Neuronal stem cell (in vitro differentiated cells): ENCODE data around the gene RAD51B.
A peak's percentile ranks its signal among the peaks of the same experiment; 100 is the strongest.
"Not testable (repeated sequence)": the region's sequence is repeated elsewhere in the genome, so short reads cannot be mapped to it uniquely, and the experiment has no call there.

Experiments used
- DNase-seq: peaks from one replicate; pipeline ENCODE4 v3.0.0-alpha.2; 2013; ENCODE audit warnings: low spot score
- H2AFZ ChIP-seq: one replicate; pipeline ENCODE4 v1.6.1; 2013; ENCODE audit warnings: mild to moderate bottlenecking, low read length, inconsistent platforms
- H2AK5ac ChIP-seq: 2 replicates; pipeline ENCODE4 v1.6.1; 2013; ENCODE audit warnings: low read depth, mild to moderate bottlenecking, inconsistent platforms, low read length, moderate library complexity, mixed read lengths
- H2BK120ac ChIP-seq: 2 replicates; pipeline ENCODE4 v1.6.1; 2013; ENCODE audit warnings: low read depth, mild to moderate bottlenecking, inconsistent platforms, low read length, moderate library complexity, mixed read lengths
- H2BK12ac ChIP-seq: one replicate; pipeline ENCODE4 v1.6.1; 2013; ENCODE audit warnings: low read length, inconsistent platforms
- H2BK15ac ChIP-seq: 2 replicates; pipeline ENCODE4 v1.6.1; 2013; ENCODE audit warnings: mild to moderate bottlenecking, low read length, inconsistent platforms, mixed read lengths
- H2BK5ac ChIP-seq: one replicate; pipeline ENCODE4 v1.6.1; 2013; ENCODE audit warnings: inconsistent platforms, mild to moderate bottlenecking, low read length, moderate library complexity
- H3K14ac ChIP-seq: one replicate; pipeline ENCODE4 v1.6.1; 2013; ENCODE audit warnings: low read length, inconsistent platforms
- H3K18ac ChIP-seq: 2 replicates; pipeline ENCODE4 v1.6.1; 2013; ENCODE audit warnings: low read length, inconsistent platforms
- H3K23ac ChIP-seq: 2 replicates; pipeline ENCODE4 v1.6.1; 2013; ENCODE audit warnings: low read depth, mild to moderate bottlenecking, mixed read lengths, low read length, inconsistent platforms; ENCODE audit not compliant: poor library complexity
- H3K27ac ChIP-seq: replicated peaks from 3 replicates; pipeline ENCODE4 v1.5.1; 2013; ENCODE audit warnings: low read length, inconsistent platforms
- H3K27me3 ChIP-seq, 3 experiments: 2 replicates each; pipeline ENCODE4 v1.6.1; 2013; ENCODE audit warnings: low read length in 3 of 3, mild to moderate bottlenecking in 2 of 3, inconsistent platforms in 1 of 3, low read depth in 1 of 3, mixed read lengths in 1 of 3, moderate library complexity in 1 of 3; ENCODE audit not compliant: control insufficient read depth in 3 of 3, insufficient read depth in 3 of 3
- H3K36me3 ChIP-seq, 2 donors: replicated peaks in 1 of 2; 2 replicates each; pipeline ENCODE4 v1.6.1; 2013; ENCODE audit warnings: low read length in 2 of 2; ENCODE audit not compliant: control insufficient read depth in 2 of 2, insufficient read depth in 2 of 2
- H3K4ac ChIP-seq: 2 replicates; pipeline ENCODE4 v1.6.1; 2013; ENCODE audit warnings: inconsistent platforms, mild to moderate bottlenecking, low read length, moderate library complexity
- H3K4me1 ChIP-seq, 2 donors: 1 replicate in 1 of 2; 2 replicates in 1 of 2; pipeline ENCODE4 v1.6.1; 2013; ENCODE audit warnings: low read length in 2 of 2, low read depth in 1 of 2; ENCODE audit not compliant: control insufficient read depth in 2 of 2, insufficient read depth in 1 of 2
- H3K4me2 ChIP-seq: one replicate; pipeline ENCODE4 v1.6.1; 2013; ENCODE audit warnings: mild to moderate bottlenecking, low read length, inconsistent platforms; ENCODE audit not compliant: insufficient read depth, poor library complexity, severe bottlenecking
- H3K4me3 ChIP-seq, 2 donors: 2 replicates each; pipeline ENCODE4 v1.5.1; 2013; ENCODE audit warnings: low read length in 2 of 2, mild to moderate bottlenecking in 2 of 2, inconsistent platforms in 1 of 2, moderate library complexity in 1 of 2
- H3K79me1 ChIP-seq: one replicate; pipeline ENCODE4 v1.6.1; 2013; ENCODE audit warnings: low read depth, mild to moderate bottlenecking, inconsistent platforms, low read length, moderate library complexity
- H3K9ac ChIP-seq: one replicate; pipeline ENCODE4 v1.6.1; 2013; ENCODE audit warnings: mild to moderate bottlenecking, low read depth, low read length, inconsistent platforms; ENCODE audit not compliant: poor library complexity
- H3K9me3 ChIP-seq, 2 donors: replicated peaks in 1 of 2; 2 replicates each; pipeline versions ENCODE3 to v1.6.1; 2013; ENCODE audit warnings: low read length in 2 of 2, mild to moderate bottlenecking in 2 of 2, inconsistent platforms in 1 of 2, low read depth in 1 of 2, mixed read lengths in 1 of 2, moderate library complexity in 1 of 2; ENCODE audit not compliant: control insufficient read depth in 2 of 2, insufficient read depth in 1 of 2
- H4K8ac ChIP-seq: one replicate; pipeline ENCODE4 v1.6.1; 2013; ENCODE audit warnings: low read depth, mild to moderate bottlenecking, inconsistent platforms, low read length, moderate library complexity
- H4K91ac ChIP-seq: one replicate; pipeline ENCODE4 v1.6.1; 2013; ENCODE audit warnings: low read length, low read depth, mild to moderate bottlenecking, inconsistent platforms; ENCODE audit not compliant: poor library complexity
- WGBS, 2 donors: extraction: QIAGEN DNeasy Blood & Tissue Kit; methylation state at CpG; one replicate each; pipeline ENCODE4 v1.1.7; 2013; ENCODE audit warnings: missing lambda C conversion rate in 2 of 2, mixed read lengths in 1 of 2; ENCODE audit not compliant: insufficient read length in 2 of 2, insufficient replicate concordance in 1 of 2; ENCODE audit errors: extremely low coverage in 2 of 2; 5-methylcytosine and 5-hydroxymethylcytosine counted together

The RAD51B gene

DNA sequence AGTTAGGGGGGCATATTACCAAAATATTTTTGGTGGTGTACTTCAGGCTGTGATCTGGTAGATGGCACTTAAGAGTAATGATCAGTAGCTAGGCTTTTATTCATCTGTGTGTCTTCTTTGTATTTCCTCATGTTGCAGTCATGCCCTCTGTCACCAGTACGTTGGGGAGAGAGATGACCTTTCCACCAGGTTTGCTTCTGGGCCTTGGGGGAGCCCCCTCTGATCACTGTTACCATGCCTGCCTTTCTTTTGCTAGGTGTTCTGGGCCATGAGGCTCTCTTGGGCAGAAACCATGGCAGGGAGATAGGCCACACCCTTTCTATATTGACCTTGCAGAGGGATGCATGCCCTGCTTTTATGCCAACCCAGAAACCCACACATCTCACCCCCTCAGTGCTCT is 208.5 kb downstream of the RAD51B start:
- no peaks in the 10 kb centered on the region for H3K4me1 ChIP-seq
- H2BK120ac ChIP-seq, result no peak overlapping the region
- no peak for DNase-seq
- H2BK5ac ChIP-seq, result no peak overlapping the region
- H3K27ac ChIP-seq, result no peak overlapping the region
- H2AK5ac ChIP-seq, result peak overlapping the region; percentile 38
- H4K8ac ChIP-seq, result no peak overlapping the region
- H3K14ac ChIP-seq, result no peak overlapping the region
- H2BK12ac ChIP-seq, result no peak overlapping the region
- no peak overlapping the region for H3K9ac ChIP-seq
- no peak overlapping the region for H2AFZ ChIP-seq
- no peak overlapping the region for H4K91ac ChIP-seq
- no peak overlapping the region for H3K4me3 ChIP-seq
- no peak overlapping the region for H3K4ac ChIP-seq
- H3K27me3 ChIP-seq, result no peaks in the 10 kb centered on the region
- WGBS, 2 donors, result no CpG with 5 or more reads among the region's 1 CpG
- H3K18ac ChIP-seq, result peak overlapping the region; percentile 21
- H3K36me3 ChIP-seq, result no peaks in the 10 kb centered on the region
- H3K79me1 ChIP-seq, result no peaks in the 10 kb centered on the region
- peaks cover 2 to 24% of the 10 kb centered on the region in 2 donors for H3K9me3 ChIP-seq
- H2BK15ac ChIP-seq, result no peak overlapping the region
- H3K4me2 ChIP-seq, result no peak overlapping the region
- H3K23ac ChIP-seq, result no peak overlapping the region

DNA sequence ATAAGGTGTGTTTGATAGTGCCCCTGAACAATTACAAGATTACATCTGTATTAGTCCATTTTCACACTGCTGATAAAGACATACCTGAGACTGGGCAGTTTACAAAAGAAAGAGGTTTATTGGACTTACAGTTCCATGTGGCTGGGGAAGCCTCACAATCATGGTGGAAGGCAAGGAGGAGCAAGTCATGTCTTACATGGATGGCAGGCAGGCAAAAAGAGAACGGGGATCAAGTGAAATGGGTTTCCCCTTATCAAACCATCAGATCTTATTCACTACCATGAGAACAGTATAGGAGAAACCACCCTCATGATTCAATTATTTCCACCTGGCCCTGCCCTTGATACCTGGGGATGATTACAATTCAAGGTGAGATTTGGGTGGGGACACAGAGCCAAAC is 211.4 kb downstream of the RAD51B start:
- H3K18ac ChIP-seq, H3K4me2 ChIP-seq, H3K4me1 ChIP-seq, H3K4ac ChIP-seq, H2BK15ac ChIP-seq, H4K91ac ChIP-seq, H3K9ac ChIP-seq, H3K36me3 ChIP-seq, H2AK5ac ChIP-seq, H2BK12ac ChIP-seq, DNase-seq, H2BK5ac ChIP-seq, H3K23ac ChIP-seq, H3K27ac ChIP-seq, H3K4me3 ChIP-seq, H3K27me3 ChIP-seq, H2BK120ac ChIP-seq, H4K8ac ChIP-seq, H3K79me1 ChIP-seq, H2AFZ ChIP-seq, H3K14ac ChIP-seq: not testable (repeated sequence)
- H3K9me3 ChIP-seq, result peaks cover 2 to 24% of the 10 kb centered on the region in 2 donors
- no CpG with 5 or more reads among the region's 1 CpG for WGBS, 2 donors

DNA sequence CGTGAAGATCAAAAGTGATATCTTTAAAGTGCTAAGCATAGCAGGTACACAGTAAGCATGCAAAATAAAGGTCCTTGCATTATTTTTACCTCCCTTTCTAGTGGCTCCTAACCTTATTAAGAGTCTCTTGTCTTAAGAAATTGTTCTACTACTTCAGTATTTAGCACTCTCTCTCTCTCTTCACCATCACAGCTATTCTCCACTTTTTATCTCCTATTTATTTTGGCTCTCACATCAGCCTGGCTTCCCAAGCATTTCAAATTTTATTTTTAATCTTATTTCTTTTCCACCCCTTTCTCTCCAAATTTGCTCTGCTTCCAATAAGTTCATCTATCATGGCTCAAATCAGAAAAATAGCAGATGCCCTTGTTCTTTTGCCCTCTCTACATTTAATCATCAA is 212.6 kb downstream of the RAD51B start:
- H3K14ac ChIP-seq, result no peak overlapping the region
- WGBS, 2 donors, result no CpG with 5 or more reads among the region's 1 CpG
- no peaks in the 10 kb centered on the region for H3K79me1 ChIP-seq
- no peak overlapping the region for H3K9ac ChIP-seq
- no peak overlapping the region for H3K4ac ChIP-seq
- H3K27me3 ChIP-seq, result no peaks in the 10 kb centered on the region
- H2AFZ ChIP-seq, result no peak overlapping the region
- H3K4me1 ChIP-seq, result no peaks in the 10 kb centered on the region
- no peak overlapping the region for H2BK120ac ChIP-seq
- H4K8ac ChIP-seq, result no peak overlapping the region
- no peak overlapping the region for H3K27ac ChIP-seq
- no peak overlapping the region for H2BK5ac ChIP-seq
- no peak overlapping the region for H4K91ac ChIP-seq
- no peak overlapping the region for H2AK5ac ChIP-seq
- H3K4me2 ChIP-seq, result no peak overlapping the region
- DNase-seq, result no peak
- no peak overlapping the region for H2BK12ac ChIP-seq
- no peak overlapping the region for H2BK15ac ChIP-seq
- H3K9me3 ChIP-seq, result peaks cover 2 to 23% of the 10 kb centered on the region in 2 donors
- H3K4me3 ChIP-seq, result no peak overlapping the region
- no peaks in the 10 kb centered on the region for H3K36me3 ChIP-seq
- H3K23ac ChIP-seq, result no peak overlapping the region
- no peak overlapping the region for H3K18ac ChIP-seq

DNA sequence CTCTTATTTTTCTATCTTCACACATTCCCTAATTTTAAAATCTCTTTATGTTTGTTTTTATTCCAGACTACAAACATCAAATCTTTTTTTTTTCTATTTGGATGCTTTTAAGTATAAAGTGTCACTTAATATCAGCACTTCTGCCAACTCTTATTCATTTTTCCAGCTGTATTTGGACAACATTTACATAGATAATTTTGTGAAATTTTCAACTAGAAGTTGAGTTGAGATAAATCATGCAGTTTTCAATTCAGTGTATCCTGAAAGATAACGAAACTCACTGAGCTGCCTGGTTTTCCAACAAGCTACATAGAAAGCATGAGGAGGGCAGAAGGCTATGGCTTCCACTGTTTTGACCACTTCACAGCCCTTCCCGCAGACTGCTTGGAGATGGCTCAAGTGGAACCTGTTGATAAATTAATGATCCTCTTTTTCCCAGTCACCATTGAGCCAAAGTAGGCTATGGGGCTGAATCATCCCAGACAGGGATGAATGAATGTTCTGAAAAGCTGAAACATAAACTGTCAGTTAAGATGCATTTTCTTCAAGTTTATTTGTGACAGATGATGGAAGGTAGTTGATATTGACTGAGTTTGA is 213.9 kb downstream of the RAD51B start:
- Histone ChIP-seq H3K79me1 (no peaks in the 10 kb centered on the region), H3K9ac (no peak overlapping the region), H2BK15ac (no peak overlapping the region), H3K14ac (no peak overlapping the region), H3K18ac (no peak overlapping the region), H3K27me3 (no peaks in the 10 kb centered on the region), H3K27ac (no peak overlapping the region), H3K4me3 (no peak overlapping the region), H2BK5ac (no peak overlapping the region), H3K4ac (no peak overlapping the region), H3K4me2 (no peak overlapping the region), H2AFZ (no peak overlapping the region), H3K23ac (no peak overlapping the region), H2BK12ac (no peak overlapping the region), H3K36me3 (no peaks in the 10 kb centered on the region), H3K9me3 (peaks cover 2 to 16% of the 10 kb centered on the region in 2 donors), H4K8ac (no peak overlapping the region), H2AK5ac (no peak overlapping the region), H3K4me1 (no peaks in the 10 kb centered on the region), H2BK120ac (no peak overlapping the region), H4K91ac (no peak overlapping the region)
- no peak for DNase-seq
- WGBS, 2 donors, result no CpG with 5 or more reads among the region's 2 CpGs
